ENCODE measurements around the gene RAB3B.
A peak's percentile ranks its signal among the peaks of the same experiment; 100 is the strongest.
"Not testable (repeated sequence)": the region's sequence is repeated elsewhere in the genome, so short reads cannot be mapped to it uniquely, and the experiment has no call there.

The RAB3B gene

GRCh38 chr1:51990478-51990965 lies at the start of gene RAB3B:
RAB3B (minus strand) TSS chr1:51990700; CDS start chr1:51977117, 13,583 bp downstream.
- peak; percentile 81 for DNase-seq

- no peak for DNase-seq
Measured at GRCh38 chr1:52037909-52038308, 47.4 kb upstream of the RAB3B start.

GRCh38 chr1:52037402-52037814 lies 46.9 kb upstream of the RAB3B start:
- no peak for DNase-seq

GRCh38 chr1:52034050-52034384 lies 43.5 kb upstream of the RAB3B start:
- no peak for DNase-seq

DNA sequence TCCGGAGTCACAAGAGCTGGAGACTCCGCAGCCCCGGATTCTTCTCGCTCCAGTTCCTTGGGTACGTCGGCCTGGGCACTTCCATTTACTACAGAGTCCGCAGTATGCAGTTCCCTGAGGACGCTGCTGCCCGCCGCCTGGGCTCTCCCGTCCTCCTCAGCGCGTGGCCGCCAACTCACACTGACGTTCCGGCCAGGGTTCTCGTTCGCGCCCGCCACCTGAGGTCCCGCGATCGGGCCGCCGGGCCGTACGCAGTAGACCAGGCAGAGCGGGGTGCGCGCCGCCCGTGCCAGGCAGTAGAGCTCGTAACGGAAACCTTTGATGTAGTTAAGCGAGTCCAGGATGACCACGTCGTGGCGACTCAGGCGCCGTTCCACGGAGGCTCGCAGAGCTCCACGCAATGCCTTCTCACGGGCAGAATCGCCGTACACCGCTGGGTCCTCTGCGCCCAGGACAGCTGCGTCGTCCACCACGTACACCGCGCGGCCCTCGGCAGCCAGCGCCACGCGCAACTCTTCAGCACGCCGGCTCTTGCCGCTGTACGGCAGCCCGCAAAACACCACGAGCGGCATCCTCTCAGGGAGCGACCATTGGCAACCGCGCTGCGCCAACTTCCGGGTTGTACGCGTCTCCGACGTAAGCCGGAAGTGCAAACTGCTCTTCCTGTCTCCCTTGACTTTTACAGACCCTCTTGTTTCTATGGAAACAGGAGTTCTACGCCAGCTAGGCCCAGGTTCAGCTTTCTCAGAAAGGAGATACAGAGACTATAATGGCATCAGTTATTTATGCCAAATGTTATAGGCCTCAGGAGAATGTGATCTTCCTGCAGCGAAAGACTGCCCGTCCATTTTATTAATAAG lies 42.9 kb upstream of the RAB3B start, which contains the start of gene KTI12:
TSS of gene KTI12 (minus strand) at position 621 of the 860 bp plus-strand sequence. CDS start at position 572, 49 bp downstream.
- peak; percentile 89 for DNase-seq

DNA sequence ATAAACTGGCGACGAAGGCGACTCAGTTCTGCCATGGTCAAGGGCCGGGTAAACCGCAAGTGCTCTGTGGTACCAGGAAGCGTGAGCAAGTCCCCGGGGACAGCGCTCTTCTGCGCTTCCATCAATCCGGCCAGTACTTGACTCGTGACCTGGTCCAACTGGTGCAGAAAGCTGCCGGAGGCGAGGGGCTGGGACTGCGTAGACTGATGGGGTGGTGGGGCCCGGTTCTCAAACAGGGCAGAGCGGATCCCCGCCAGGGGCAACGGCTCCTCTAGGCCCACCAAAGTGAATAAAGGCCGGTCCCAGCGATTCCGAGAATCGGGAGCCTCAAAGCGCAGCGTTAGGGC lies 42.3 kb upstream of the RAB3B start:
- peak; percentile 7 for DNase-seq

- DNase-seq, result no peak
Measured at GRCh38 chr1:52032124-52032784, 41.8 kb upstream of the RAB3B start.

DNA sequence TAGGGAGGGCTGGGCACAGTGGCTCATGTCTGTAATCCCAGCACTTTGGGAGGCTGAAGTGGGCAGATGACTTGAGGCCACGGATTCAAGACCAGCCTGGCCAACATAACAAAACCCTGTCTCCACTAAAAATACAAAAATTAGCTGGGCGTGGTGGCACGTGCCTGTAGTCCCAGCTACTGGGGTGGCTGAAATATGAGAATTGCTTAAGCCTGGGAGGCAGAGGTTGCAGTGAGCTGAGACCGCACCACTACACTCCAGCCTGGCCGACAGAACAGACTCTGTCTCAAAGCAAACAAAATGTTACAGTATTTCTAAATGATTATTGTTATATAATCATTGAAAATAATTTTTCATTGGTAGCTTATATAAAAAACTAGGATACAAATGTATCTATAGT lies 38.3 kb upstream of the RAB3B start:
- not testable (repeated sequence) for DNase-seq

GRCh38 chr1:52028328-52028727 lies 37.8 kb upstream of the RAB3B start:
- no peak for DNase-seq

GRCh38 chr1:52026278-52026677 lies 35.8 kb upstream of the RAB3B start:
- no peak for DNase-seq

GRCh38 chr1:52022133-52022532 lies 31.6 kb upstream of the RAB3B start:
- DNase-seq, result no peak

DNA sequence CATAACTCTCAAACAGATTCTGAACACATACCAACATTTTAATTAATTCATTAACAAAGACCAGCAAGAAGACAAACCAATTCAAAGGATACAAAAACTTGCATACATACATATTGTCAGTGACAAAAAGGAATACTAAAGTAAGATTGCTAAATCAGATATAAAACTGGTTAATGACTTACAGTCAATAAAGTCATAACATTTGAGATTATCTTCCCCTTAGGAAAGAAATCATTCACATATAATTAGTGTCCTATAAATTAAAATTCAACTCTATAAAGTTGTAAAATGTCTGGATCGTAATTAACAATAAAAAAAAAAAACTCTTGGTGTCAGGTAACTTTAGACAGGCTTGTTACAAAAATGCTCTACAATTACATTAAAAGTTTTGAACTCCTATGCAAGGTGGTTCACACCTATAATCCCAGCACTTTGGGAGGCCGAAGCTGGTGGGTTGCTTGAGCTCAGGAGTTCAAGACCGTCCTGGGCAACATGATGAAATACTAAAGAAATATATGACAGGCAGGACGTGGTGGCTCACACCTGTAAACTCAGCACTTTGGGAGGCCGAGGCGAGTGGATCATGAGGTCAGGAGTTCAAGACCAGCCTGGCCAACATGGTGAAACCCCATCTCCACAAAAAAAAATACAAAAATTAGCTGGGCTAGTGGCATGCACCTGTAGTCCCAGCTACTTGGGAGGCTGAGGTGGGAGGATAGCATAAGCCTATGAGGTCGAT lies 17.7 kb upstream of the RAB3B start:
- no peak for DNase-seq

DNA sequence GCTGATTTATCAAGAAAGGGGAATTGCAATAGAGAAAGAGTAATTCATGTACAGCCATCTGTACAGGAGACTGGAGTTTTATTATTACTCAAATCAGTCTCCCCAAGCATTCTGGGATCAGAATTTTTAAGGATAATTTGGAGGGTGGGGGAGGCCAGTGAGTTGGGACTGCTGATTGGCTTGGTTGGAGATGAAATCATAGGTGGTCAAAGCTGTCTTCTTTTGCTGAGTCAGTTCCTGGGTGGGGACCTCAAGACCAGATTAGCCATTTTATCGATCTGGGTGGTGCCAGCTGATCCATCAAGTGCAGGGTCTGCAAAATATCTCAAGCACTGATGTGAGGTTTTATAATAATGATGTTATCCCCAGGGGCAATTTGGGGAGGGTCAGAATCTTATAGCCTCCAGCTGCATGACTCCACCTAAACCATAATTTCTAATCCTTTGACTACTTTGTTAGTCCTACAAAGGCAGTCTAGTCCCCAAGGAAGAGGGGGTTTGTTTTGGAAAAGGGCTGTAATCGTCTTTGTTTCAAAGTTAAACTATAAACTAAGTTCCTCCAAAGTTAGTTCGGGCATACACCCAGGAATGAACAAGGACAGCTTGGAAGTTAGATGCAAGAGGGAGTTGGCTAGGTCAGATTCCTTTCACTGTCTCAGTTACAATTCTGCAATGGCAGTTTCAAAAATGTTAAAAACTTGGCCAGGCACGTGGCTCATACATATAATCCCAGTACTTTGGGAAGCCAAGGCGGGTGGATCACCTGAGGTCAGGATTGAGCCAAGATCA lies 16.9 kb upstream of the RAB3B start:
- no peak for DNase-seq

GRCh38 chr1:52006081-52006553 lies 15.6 kb upstream of the RAB3B start:
- DNase-seq, result not testable (repeated sequence)

GRCh38 chr1:52005548-52005947 lies 15.0 kb upstream of the RAB3B start:
- not testable (repeated sequence) for DNase-seq

DNA sequence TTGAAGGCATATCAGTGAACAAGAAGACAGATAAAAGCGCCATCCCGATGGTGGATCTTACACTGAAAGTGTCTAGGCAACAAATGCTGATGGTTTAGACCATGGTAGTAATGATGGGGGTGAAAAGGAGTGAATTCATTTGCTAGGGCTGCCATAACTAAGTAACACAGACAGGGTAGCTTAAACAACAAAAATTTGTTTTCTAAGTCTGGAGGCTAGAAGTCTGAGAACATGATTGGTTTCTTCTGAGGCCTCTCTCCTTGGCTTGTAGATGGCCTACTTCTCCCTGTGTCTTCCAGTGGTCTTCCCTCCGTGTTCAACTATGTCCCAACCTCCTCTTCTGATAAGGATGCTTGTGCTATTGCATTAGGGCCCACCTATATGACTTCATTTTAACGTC lies 13.4 kb upstream of the RAB3B start:
- no peak for DNase-seq

- DNase-seq, result peak; percentile 21
Measured at GRCh38 chr1:52002038-52002917, 11.8 kb upstream of the RAB3B start.

GRCh38 chr1:51998701-51999100 lies 8.2 kb upstream of the RAB3B start:
- no peak for DNase-seq

GRCh38 chr1:51997974-51998382 lies 7.5 kb upstream of the RAB3B start:
- no peak for DNase-seq

- DNase-seq, result no peak
Measured at GRCh38 chr1:51989582-51990477, 670 bp downstream of the RAB3B start.
